ENCODE measurements around the gene MBNL1.

GRCh38 chr3:152296382-152296781 is 27.7 kb downstream of the MBNL1 start:
- TF ChIP-seq CTCF (IDR thresholded peaks at IDR 0.05; ENCODE audit: poor library complexity, severe bottlenecking), result no peak
- TF ChIP-seq EP300 (conservative IDR thresholded peaks at IDR 0.05; ENCODE audit: poor library complexity, severe bottlenecking), result no peak
- no peak for TF ChIP-seq RAD21 (conservative IDR thresholded peaks at IDR 0.05)
- no peak for TF ChIP-seq SMC3 (conservative IDR thresholded peaks at IDR 0.05; ENCODE audit: poor library complexity)
- TF ChIP-seq MXI1 (conservative IDR thresholded peaks at IDR 0.05; ENCODE audit: poor library complexity, severe bottlenecking), result no peak
- TF ChIP-seq TAF1 (IDR thresholded peaks at IDR 0.05; ENCODE audit: low read depth), result no peak
- no peak for TF ChIP-seq POLR2AphosphoS5 (IDR thresholded peaks at IDR 0.05)

All from neural cell (in vitro differentiated cells).